ENCODE data around the gene EIF3K.

EIF3K gene

DNA sequence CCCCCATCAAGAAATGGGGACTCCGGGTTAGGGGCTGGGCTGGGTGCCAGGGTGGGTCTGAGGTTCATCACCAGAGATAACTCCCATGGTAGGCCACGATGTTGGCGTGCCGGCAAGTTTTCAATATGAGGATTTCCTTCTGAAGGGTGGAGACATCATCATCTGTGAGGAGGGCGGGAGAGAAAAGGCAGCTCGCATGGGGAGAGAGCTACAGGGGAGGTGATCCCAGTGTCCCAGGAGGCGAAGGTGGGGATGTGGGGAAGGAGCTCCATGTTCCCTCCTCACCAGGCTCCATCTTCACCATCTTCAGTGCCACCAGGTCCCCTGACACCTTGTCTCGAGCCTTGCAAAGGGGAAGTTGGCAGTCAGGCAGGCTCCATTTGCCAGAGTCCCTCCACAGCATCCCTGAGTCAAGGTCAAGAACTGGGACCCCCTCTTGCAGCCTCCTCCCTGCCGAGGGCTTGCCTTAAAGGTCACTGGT, 1.7 kb upstream of the EIF3K start:
- Histone ChIP-seq H3K9me3 (ENCODE audit: control insufficient read depth, insufficient read depth, low read depth, low read length) (no peaks in the 10 kb centered on the region), H3K36me3 (ENCODE audit: control insufficient read depth in 2 of 2, insufficient read depth in 1 of 2, low read length in 2 of 2) (peaks cover 23 to 26% of the 10 kb centered on the region in 2 experiments), H3K27ac (ENCODE audit: extremely low read depth, low read depth, low read length) (peak overlapping the region; percentile 94; the same call in 1 of the 2 replicates), H3K4me3 (ENCODE audit: low read depth, low read length) (no peak overlapping the region), H3K4me1 (ENCODE audit: control insufficient read depth, insufficient read depth, low read length) (peaks cover 16% of the 10 kb centered on the region)
- TF ChIP-seq SP7 (tag by site-specific recombination; IDR thresholded peaks at IDR 0.05) (no peak), GLIS1 (tag by site-specific recombination; IDR thresholded peaks at IDR 0.05) (peak; percentile 22; the same call in 1 of the 2 replicates), ZNF768 (tag by site-specific recombination; IDR thresholded peaks at IDR 0.05) (no peak), SP3 (tag by site-specific recombination; IDR thresholded peaks at IDR 0.05) (0 out of 2 replicates have a peak, but pooled peaks have one; percentile 6), ZNF157 (tag by site-specific recombination; IDR thresholded peaks at IDR 0.05) (no peak), ZNF555 (tag by site-specific recombination; conservative IDR thresholded peaks at IDR 0.05) (no peak), ZNF610 (tag by site-specific recombination; IDR thresholded peaks at IDR 0.05; ENCODE audit: borderline replicate concordance) (no peak), ZNF341 (tag by site-specific recombination; IDR thresholded peaks at IDR 0.05; ENCODE audit: low read depth) (no peak)
- POLR2A ChIA-PET, result interaction anchor here (0.7 to 3.8 kb wide), 6 partner anchors 13 to 73 kb away, joined by 3 to 54 read pairs (median 6); partner anchors contain the start of gene ACTN4
- CTCF ChIA-PET, result interaction anchor here (0.7 to 3.2 kb wide), 5 partner anchors 48 to 215 kb away, joined by 3 to 19 read pairs (median 6); partner anchors contain the start of gene FAM98C

DNA sequence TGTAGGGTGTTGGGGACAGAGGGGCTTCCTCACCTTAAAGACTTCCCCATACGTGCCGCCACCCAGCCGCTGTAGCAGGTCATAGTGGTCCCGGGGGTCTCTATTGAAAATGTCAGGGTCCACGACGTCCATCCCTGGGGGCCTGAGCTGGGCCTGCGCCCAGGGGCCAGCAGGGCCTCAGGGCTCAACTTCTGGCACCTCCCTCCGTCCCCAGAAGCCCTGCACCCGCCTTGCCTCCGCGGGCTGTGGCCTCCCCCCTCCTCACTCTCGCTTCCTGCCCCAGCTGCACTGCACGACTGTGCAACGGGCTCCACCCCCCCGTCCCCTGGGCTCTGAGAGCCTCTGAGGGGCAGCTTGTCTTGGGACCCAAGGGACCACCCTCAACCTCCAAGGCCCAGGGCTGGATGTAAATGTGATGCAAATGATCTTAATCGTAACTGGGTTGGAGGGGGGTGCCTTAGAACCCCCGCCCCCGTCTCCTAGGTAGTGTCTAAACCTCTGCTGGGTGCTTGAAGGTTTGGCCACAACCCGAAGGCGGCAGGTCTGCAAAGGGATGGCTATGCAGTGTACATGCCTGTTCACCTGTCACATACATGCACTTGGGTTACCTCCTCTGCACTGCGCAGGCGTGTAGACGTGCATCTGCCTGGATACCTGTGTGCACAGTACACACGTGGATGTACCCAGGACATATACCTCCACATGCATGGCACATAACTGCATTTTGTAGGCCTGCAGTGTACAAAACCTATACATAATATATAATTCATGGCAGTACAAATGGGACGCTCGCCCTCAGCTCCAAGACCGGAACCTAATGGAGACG, 1.0 kb upstream of the EIF3K start, which contains the start of gene MAP4K1:
MAP4K1 (minus strand) TSS at position 190 of the 826 bp plus-strand sequence; CDS start at position 132, 58 bp downstream.
- CTCF ChIA-PET, result interaction anchor here (0.6 to 5.1 kb wide), 13 partner anchors 9 to 385 kb away, joined by 3 to 61 read pairs (median 3); partner anchors contain the start of genes FAM98C, MRPS12 and SARS2
- TF ChIP-seq ZBTB20 (tag by site-specific recombination; IDR thresholded peaks at IDR 0.05) (peak; percentile 14; the same call in 1 of the 2 replicates), ZNF416 (tag by site-specific recombination; IDR thresholded peaks at IDR 0.05) (no peak), ZNF19 (tag by site-specific recombination; IDR thresholded peaks at IDR 0.05; ENCODE audit: low read depth) (no peak), FEZF1 (tag by site-specific recombination; IDR thresholded peaks at IDR 0.05) (no peak), ZNF37A (tag by site-specific recombination; IDR thresholded peaks at IDR 0.05) (no peak), ZIC2 (tag by site-specific recombination; IDR thresholded peaks at IDR 0.05) (no peak), ZNF561 (tag by site-specific recombination; IDR thresholded peaks at IDR 0.05; ENCODE audit: borderline replicate concordance) (no peak), ZFHX2 (tag by site-specific recombination; conservative IDR thresholded peaks at IDR 0.05) (peak; percentile 51; the same call in 1 of the 2 replicates), ZNF23 (tag by site-specific recombination; IDR thresholded peaks at IDR 0.05; ENCODE audit: borderline replicate concordance) (no peak), ZNF248 (tag by site-specific recombination; IDR thresholded peaks at IDR 0.05) (no peak), ZNF473 (tag by site-specific recombination; IDR thresholded peaks at IDR 0.05) (no peak), ZNF10 (tag by site-specific recombination; IDR thresholded peaks at IDR 0.05) (no peak), ZFP41 (tag by site-specific recombination; IDR thresholded peaks at IDR 0.05; ENCODE audit: borderline replicate concordance) (no peak), ZBTB48 (tag by site-specific recombination; IDR thresholded peaks at IDR 0.05) (peak; percentile 71)
- TF ChIP-seq, protein P1, sequence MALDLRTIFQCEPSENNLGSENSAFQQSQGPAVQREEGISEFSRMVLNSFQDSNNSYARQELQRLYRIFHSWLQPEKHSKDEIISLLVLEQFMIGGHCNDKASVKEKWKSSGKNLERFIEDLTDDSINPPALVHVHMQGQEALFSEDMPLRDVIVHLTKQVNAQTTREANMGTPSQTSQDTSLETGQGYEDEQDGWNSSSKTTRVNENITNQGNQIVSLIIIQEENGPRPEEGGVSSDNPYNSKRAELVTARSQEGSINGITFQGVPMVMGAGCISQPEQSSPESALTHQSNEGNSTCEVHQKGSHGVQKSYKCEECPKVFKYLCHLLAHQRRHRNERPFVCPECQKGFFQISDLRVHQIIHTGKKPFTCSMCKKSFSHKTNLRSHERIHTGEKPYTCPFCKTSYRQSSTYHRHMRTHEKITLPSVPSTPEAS (tag by site-specific recombination; IDR thresholded peaks at IDR 0.05), result no peak
- TF ChIP-seq, protein P2, sequence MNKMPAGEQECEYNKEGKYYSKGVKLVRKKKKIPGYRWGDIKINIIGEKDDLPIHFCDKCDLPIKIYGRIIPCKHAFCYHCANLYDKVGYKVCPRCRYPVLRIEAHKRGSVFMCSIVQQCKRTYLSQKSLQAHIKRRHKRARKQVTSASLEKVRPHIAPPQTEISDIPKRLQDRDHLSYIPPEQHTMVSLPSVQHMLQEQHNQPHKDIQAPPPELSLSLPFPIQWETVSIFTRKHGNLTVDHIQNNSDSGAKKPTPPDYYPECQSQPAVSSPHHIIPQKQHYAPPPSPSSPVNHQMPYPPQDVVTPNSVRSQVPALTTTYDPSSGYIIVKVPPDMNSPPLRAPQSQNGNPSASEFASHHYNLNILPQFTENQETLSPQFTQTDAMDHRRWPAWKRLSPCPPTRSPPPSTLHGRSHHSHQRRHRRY (tag by site-specific recombination; IDR thresholded peaks at IDR 0.05), result no peak
- TF ChIP-seq, protein P3, sequence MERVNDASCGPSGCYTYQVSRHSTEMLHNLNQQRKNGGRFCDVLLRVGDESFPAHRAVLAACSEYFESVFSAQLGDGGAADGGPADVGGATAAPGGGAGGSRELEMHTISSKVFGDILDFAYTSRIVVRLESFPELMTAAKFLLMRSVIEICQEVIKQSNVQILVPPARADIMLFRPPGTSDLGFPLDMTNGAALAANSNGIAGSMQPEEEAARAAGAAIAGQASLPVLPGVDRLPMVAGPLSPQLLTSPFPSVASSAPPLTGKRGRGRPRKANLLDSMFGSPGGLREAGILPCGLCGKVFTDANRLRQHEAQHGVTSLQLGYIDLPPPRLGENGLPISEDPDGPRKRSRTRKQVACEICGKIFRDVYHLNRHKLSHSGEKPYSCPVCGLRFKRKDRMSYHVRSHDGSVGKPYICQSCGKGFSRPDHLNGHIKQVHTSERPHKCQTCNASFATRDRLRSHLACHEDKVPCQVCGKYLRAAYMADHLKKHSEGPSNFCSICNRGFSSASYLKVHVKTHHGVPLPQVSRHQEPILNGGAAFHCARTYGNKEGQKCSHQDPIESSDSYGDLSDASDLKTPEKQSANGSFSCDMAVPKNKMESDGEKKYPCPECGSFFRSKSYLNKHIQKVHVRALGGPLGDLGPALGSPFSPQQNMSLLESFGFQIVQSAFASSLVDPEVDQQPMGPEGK (tag by site-specific recombination; IDR thresholded peaks at IDR 0.05), result peak; percentile 29; the same call in 1 of the 2 replicates
- TF ChIP-seq, protein P4, sequence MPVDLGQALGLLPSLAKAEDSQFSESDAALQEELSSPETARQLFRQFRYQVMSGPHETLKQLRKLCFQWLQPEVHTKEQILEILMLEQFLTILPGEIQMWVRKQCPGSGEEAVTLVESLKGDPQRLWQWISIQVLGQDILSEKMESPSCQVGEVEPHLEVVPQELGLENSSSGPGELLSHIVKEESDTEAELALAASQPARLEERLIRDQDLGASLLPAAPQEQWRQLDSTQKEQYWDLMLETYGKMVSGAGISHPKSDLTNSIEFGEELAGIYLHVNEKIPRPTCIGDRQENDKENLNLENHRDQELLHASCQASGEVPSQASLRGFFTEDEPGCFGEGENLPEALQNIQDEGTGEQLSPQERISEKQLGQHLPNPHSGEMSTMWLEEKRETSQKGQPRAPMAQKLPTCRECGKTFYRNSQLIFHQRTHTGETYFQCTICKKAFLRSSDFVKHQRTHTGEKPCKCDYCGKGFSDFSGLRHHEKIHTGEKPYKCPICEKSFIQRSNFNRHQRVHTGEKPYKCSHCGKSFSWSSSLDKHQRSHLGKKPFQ (tag by site-specific recombination; IDR thresholded peaks at IDR 0.05), result no peak
- TF ChIP-seq, protein P5, sequence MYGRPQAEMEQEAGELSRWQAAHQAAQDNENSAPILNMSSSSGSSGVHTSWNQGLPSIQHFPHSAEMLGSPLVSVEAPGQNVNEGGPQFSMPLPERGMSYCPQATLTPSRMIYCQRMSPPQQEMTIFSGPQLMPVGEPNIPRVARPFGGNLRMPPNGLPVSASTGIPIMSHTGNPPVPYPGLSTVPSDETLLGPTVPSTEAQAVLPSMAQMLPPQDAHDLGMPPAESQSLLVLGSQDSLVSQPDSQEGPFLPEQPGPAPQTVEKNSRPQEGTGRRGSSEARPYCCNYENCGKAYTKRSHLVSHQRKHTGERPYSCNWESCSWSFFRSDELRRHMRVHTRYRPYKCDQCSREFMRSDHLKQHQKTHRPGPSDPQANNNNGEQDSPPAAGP (tag by site-specific recombination; IDR thresholded peaks at IDR 0.05), result no peak

More for the DNA sequence above, 1.0 kb upstream of the EIF3K start, which contains the start of gene MAP4K1:
- Histone ChIP-seq H3K36me3 (ENCODE audit: control insufficient read depth in 2 of 2, insufficient read depth in 1 of 2, low read length in 2 of 2) (peaks cover 26 to 28% of the 10 kb centered on the region in 2 experiments), H3K27ac (ENCODE audit: extremely low read depth, low read depth, low read length) (peak within 1 kb of the TSS; percentile 94), H3K4me1 (ENCODE audit: control insufficient read depth, insufficient read depth, low read length) (peaks cover 16% of the 10 kb centered on the region), H3K9me3 (ENCODE audit: control insufficient read depth, insufficient read depth, low read depth, low read length) (no peaks in the 10 kb centered on the region), H3K4me3 (ENCODE audit: low read depth, low read length) (peak within 1 kb of the TSS; percentile 51)
- POLR2A ChIA-PET, result interaction anchor here (0.7 to 4.4 kb wide), 44 partner anchors 8 to 818 kb away, joined by 3 to 84 read pairs (median 6); partner anchors contain the start of genes ACTN4, FAM98C, GGN and MRPS12

Data from HEK293 (cell line).